Measurements from ENCODE around the gene CCDC107.
A peak's percentile ranks its signal among the peaks of the same experiment; 100 is the strongest.

Gene CCDC107

GRCh38 chr9:35660966-35661415 lies 2.9 kb downstream of the CCDC107 start:
- DNase-seq (ENCODE audit: low spot score) = no peak

- DNase-seq (ENCODE audit: low spot score) = no peak
Observed at GRCh38 chr9:35661756-35662350, 3.8 kb downstream of the CCDC107 start.

GRCh38 chr9:35662437-35662836 lies 4.3 kb downstream of the CCDC107 start:
- no peak for DNase-seq (ENCODE audit: low spot score)

GRCh38 chr9:35664531-35665470 lies 6.7 kb downstream of the CCDC107 start, which contains the start of gene ARHGEF39:
ARHGEF39 (minus strand) TSS chr9:35665195; CDS start chr9:35665169, 26 bp downstream.
- DNase-seq (ENCODE audit: low spot score) = peak; percentile 82

GRCh38 chr9:35665471-35665818 lies 7.4 kb downstream of the CCDC107 start:
- DNase-seq (ENCODE audit: low spot score) = no peak

GRCh38 chr9:35666045-35666444 lies 8.0 kb downstream of the CCDC107 start:
- DNase-seq (ENCODE audit: low spot score) = no peak

GRCh38 chr9:35666549-35666948 lies 8.5 kb downstream of the CCDC107 start:
- DNase-seq (ENCODE audit: low spot score) = no peak

GRCh38 chr9:35667939-35668338 lies 9.8 kb downstream of the CCDC107 start:
- no peak for DNase-seq (ENCODE audit: low spot score)

- DNase-seq (ENCODE audit: low spot score) = no peak
Observed at GRCh38 chr9:35669331-35670145, 11.4 kb downstream of the CCDC107 start.

GRCh38 chr9:35673132-35674024 lies 15.3 kb downstream of the CCDC107 start, which contains the start of gene CA9:
CA9 (plus strand) TSS chr9:35673928; CDS start chr9:35673960, 32 bp downstream.
- DNase-seq (ENCODE audit: low spot score) = no peak

GRCh38 chr9:35674025-35674361 lies 15.9 kb downstream of the CCDC107 start:
- DNase-seq (ENCODE audit: low spot score) = no peak

- DNase-seq (ENCODE audit: low spot score) = no peak
Observed at GRCh38 chr9:35675204-35675603, 17.1 kb downstream of the CCDC107 start.

- peak; percentile 66 for DNase-seq (ENCODE audit: low spot score)
Observed at GRCh38 chr9:35675732-35676392, 17.8 kb downstream of the CCDC107 start.

- DNase-seq (ENCODE audit: low spot score) = no peak
Observed at GRCh38 chr9:35679091-35679490, 21.0 kb downstream of the CCDC107 start.

GRCh38 chr9:35679766-35680330 lies 21.8 kb downstream of the CCDC107 start:
- DNase-seq (ENCODE audit: low spot score) = no peak

- no peak for DNase-seq (ENCODE audit: low spot score)
Observed at GRCh38 chr9:35680331-35681105, 22.4 kb downstream of the CCDC107 start.

GRCh38 chr9:35681341-35682002 lies 23.4 kb downstream of the CCDC107 start:
- DNase-seq (ENCODE audit: low spot score) = no peak

- no peak for DNase-seq (ENCODE audit: low spot score)
Observed at GRCh38 chr9:35682051-35682450, 24.0 kb downstream of the CCDC107 start.

Data from SK-N-DZ (cell line).